ENCODE data around the gene MMP28.

The MMP28 gene

GRCh38 chr17:35717475-35717874 is 78.0 kb downstream of the MMP28 start:
- no peak for DNase-seq

GRCh38 chr17:35716897-35717465 is 78.5 kb downstream of the MMP28 start:
- DNase-seq = no peak

- DNase-seq = no peak
These were observed 79.3 kb downstream of the MMP28 start for GRCh38 chr17:35716173-35716572.
